Astrocyte (in vitro differentiated cells and primary cell): ENCODE results near the gene C21orf91.

Experiments
- CTCF ChIP-seq: IDR thresholded peaks from 2 replicates; pipeline ENCODE4 v1.5.1; 2011; ENCODE audit warnings: low read depth, mild to moderate bottlenecking, inconsistent platforms, low read length, moderate library complexity; ENCODE audit not compliant: insufficient read depth
- EZH2 ChIP-seq: IDR thresholded peaks from 2 replicates; pipeline ENCODE4 v1.6.1; 2012; ENCODE audit warnings: mild to moderate bottlenecking, low read length, inconsistent platforms; ENCODE audit not compliant: insufficient read depth

DNA sequence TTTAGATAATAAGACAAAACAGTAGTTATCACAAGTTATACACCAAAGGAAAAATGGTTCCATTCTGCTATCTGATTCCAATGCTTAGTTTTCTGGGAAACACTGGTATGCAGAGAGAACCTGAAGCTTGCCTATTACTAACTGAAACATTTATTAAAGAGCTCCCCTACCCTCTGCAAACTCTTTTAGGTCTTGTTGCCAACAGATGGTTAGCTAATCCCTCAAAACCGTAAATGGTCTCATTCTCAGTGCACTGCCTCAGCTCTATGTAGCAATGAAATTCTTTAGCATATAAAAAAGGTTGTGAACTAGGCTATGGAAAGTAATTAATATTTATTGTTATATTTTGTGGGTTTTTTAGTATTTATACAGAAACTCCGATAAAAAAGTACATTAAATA lies 20.4 kb downstream of the C21orf91 start:
- no peak for TF ChIP-seq CTCF
- TF ChIP-seq EZH2, result no peak
